Immature natural killer cell (primary cell): ENCODE data around the gene FARS2. TPM values are rescaled to one million over a fixed set of nuclear protein-coding genes. Genes with fewer than 3 reads are reported as not detected.

ENCODE experiments used
- DNase-seq, 3 donors: peaks; one replicate each; pipeline ENCODE4 v3.0.0; 2022; ENCODE audit warnings: mixed read lengths in 1 of 3
- H3K27ac Mint-ChIP-seq, 6 donors: one replicate each; pipeline ENCODE4 v1.8.0; 2020; ENCODE audit warnings: mixed read lengths in 6 of 6, mild to moderate bottlenecking in 5 of 6, inconsistent platforms in 4 of 6, moderate library complexity in 3 of 6
- H3K27me3 Mint-ChIP-seq, 3 donors: one replicate each; pipeline ENCODE4 v1.8.0; 2020 to 2021; ENCODE audit warnings: low read depth in 3 of 3, mild to moderate bottlenecking in 3 of 3, mixed read lengths in 3 of 3, moderate library complexity in 3 of 3, inconsistent platforms in 1 of 3
- H3K36me3 Mint-ChIP-seq, 3 donors: one replicate each; pipeline ENCODE4 v1.8.0; 2020; ENCODE audit warnings: mixed read lengths in 3 of 3, inconsistent platforms in 2 of 3, mild to moderate bottlenecking in 2 of 3
- H3K4me1 Mint-ChIP-seq, 2 donors: one replicate each; pipeline ENCODE4 v1.8.0; 2020; ENCODE audit warnings: inconsistent platforms in 2 of 2, mild to moderate bottlenecking in 2 of 2, mixed read lengths in 2 of 2, moderate library complexity in 1 of 2
- H3K4me3 Mint-ChIP-seq, 5 donors: one replicate each; pipeline ENCODE4 v1.8.0; 2020; ENCODE audit warnings: mild to moderate bottlenecking in 5 of 5, mixed read lengths in 5 of 5, inconsistent platforms in 3 of 5, moderate library complexity in 3 of 5
- H3K9me3 Mint-ChIP-seq, 6 donors: one replicate each; pipeline ENCODE4 v1.8.0; 2020; ENCODE audit warnings: mild to moderate bottlenecking in 6 of 6, mixed read lengths in 6 of 6, inconsistent platforms in 4 of 6, moderate library complexity in 3 of 6
- polyA plus RNA-seq, 3 donors: library from polyadenylated mRNA; unstranded; fragments of 300-500 nt; fragmentation: Illumina TruSeq; gene quantifications; one replicate each; pipeline ENCODE4 v1.2.3, GENCODE V29; 2021

The FARS2 gene
- 10 to 100 TPM; 30.5 to 41.0 (median 40.2) TPM for polyA plus RNA-seq

- Mint-ChIP-seq H3K36me3 (peaks cover 0 to under 1% (median 0%) of the 10 kb centered on the region in 3 donors), H3K27me3 (peaks cover 0 to 15% (median 11%) of the 10 kb centered on the region in 3 donors), H3K9me3 (no peaks in the 10 kb centered on the region), H3K4me3 (peak within 1 kb of the TSS; percentile 95 to 99 (median 97)), H3K27ac (peak within 1 kb of the TSS; percentile 99 to 100 (median 100)), H3K4me1 (peaks cover 27 to 32% of the 10 kb centered on the region in 2 donors)
- peak; percentile 96 for DNase-seq
These were observed at the start of gene FARS2, which contains the start of gene LYRM4 for GRCh38 chr6:5260661-5261544. Gene FARS2 (plus strand): TSS chr6:5261513. Gene LYRM4 (minus strand): TSS chr6:5260950. CDS start chr6:5260733, 217 bp downstream.

GRCh38 chr6:5213836-5214235 is 47.5 kb upstream of the FARS2 start:
- H3K27me3 Mint-ChIP-seq: peaks cover 0 to 2% (median 0%) of the 10 kb centered on the region in 3 donors
- H3K4me1 Mint-ChIP-seq: no peaks in the 10 kb centered on the region
- H3K27ac Mint-ChIP-seq: no peak overlapping the region

GRCh38 chr6:5214570-5215052 is 46.7 kb upstream of the FARS2 start:
- no peak for DNase-seq
- peaks cover 0 to 10% (median 0%) of the 10 kb centered on the region in 3 donors for H3K36me3 Mint-ChIP-seq
- no peaks in the 10 kb centered on the region for H3K4me1 Mint-ChIP-seq
- H3K4me3 Mint-ChIP-seq: no peak overlapping the region
- no peak overlapping the region for H3K27ac Mint-ChIP-seq
- H3K9me3 Mint-ChIP-seq: no peaks in the 10 kb centered on the region
- H3K27me3 Mint-ChIP-seq: peaks cover 0 to 2% (median 0%) of the 10 kb centered on the region in 3 donors

More at GRCh38 chr6:5213836-5214235, 47.5 kb upstream of the FARS2 start:
- no peak overlapping the region for H3K4me3 Mint-ChIP-seq
- DNase-seq: no peak
- no peaks in the 10 kb centered on the region for H3K9me3 Mint-ChIP-seq
- peaks cover 0 to 10% (median 0%) of the 10 kb centered on the region in 3 donors for H3K36me3 Mint-ChIP-seq

GRCh38 chr6:5215159-5215558 is 46.2 kb upstream of the FARS2 start:
- peaks cover 0 to 13% (median 0%) of the 10 kb centered on the region in 3 donors for H3K36me3 Mint-ChIP-seq
- H3K4me1 Mint-ChIP-seq: no peaks in the 10 kb centered on the region
- peaks cover 0 to 2% (median 0%) of the 10 kb centered on the region in 3 donors for H3K27me3 Mint-ChIP-seq
- no peak overlapping the region for H3K27ac Mint-ChIP-seq
- H3K4me3 Mint-ChIP-seq: no peak overlapping the region
- no peaks in the 10 kb centered on the region for H3K9me3 Mint-ChIP-seq
- DNase-seq: no peak

- H3K36me3 Mint-ChIP-seq: peaks cover 0 to 13% (median 0%) of the 10 kb centered on the region in 3 donors
- H3K27me3 Mint-ChIP-seq: peaks cover 0 to 2% (median 0%) of the 10 kb centered on the region in 3 donors
- DNase-seq: no peak
- no peak overlapping the region for H3K4me3 Mint-ChIP-seq
- no peak overlapping the region for H3K27ac Mint-ChIP-seq
- no peaks in the 10 kb centered on the region for H3K4me1 Mint-ChIP-seq
- no peaks in the 10 kb centered on the region for H3K9me3 Mint-ChIP-seq
These were observed 45.5 kb upstream of the FARS2 start for GRCh38 chr6:5215799-5216198.

GRCh38 chr6:5217356-5217755 is 44.0 kb upstream of the FARS2 start:
- Mint-ChIP-seq H3K27ac (peak overlapping the region in 1 of 6 donors; percentile 13), H3K4me1 (no peaks in the 10 kb centered on the region), H3K36me3 (peaks cover 0 to 14% (median 7%) of the 10 kb centered on the region in 3 donors), H3K4me3 (no peak overlapping the region), H3K9me3 (no peaks in the 10 kb centered on the region), H3K27me3 (peaks cover 0 to 2% (median 0%) of the 10 kb centered on the region in 3 donors)
- DNase-seq: no peak

- Mint-ChIP-seq H3K4me1 (no peaks in the 10 kb centered on the region), H3K27ac (no peak overlapping the region), H3K36me3 (peaks cover 3 to 13% (median 7%) of the 10 kb centered on the region in 3 donors), H3K27me3 (peaks cover 0 to 1% (median 0%) of the 10 kb centered on the region in 3 donors), H3K4me3 (no peak overlapping the region), H3K9me3 (no peaks in the 10 kb centered on the region)
- DNase-seq: no peak
These were observed 42.2 kb upstream of the FARS2 start for GRCh38 chr6:5219011-5219691.

GRCh38 chr6:5220443-5220842 is 40.9 kb upstream of the FARS2 start:
- Mint-ChIP-seq H3K9me3 (no peaks in the 10 kb centered on the region), H3K36me3 (peaks cover 3 to 13% (median 7%) of the 10 kb centered on the region in 3 donors), H3K27me3 (peaks cover 0 to 2% (median 0%) of the 10 kb centered on the region in 3 donors), H3K4me1 (no peaks in the 10 kb centered on the region), H3K4me3 (no peak overlapping the region), H3K27ac (no peak overlapping the region)
- DNase-seq: no peak

- DNase-seq: no peak
- Mint-ChIP-seq H3K36me3 (peaks cover 3 to 13% (median 12%) of the 10 kb centered on the region in 3 donors), H3K27ac (no peak overlapping the region), H3K4me1 (no peaks in the 10 kb centered on the region), H3K27me3 (peaks cover 0 to 2% (median 0%) of the 10 kb centered on the region in 3 donors), H3K9me3 (no peaks in the 10 kb centered on the region), H3K4me3 (no peak overlapping the region)
These were observed 38.0 kb upstream of the FARS2 start for GRCh38 chr6:5223309-5223708.

- no peak overlapping the region for H3K4me3 Mint-ChIP-seq
- H3K27me3 Mint-ChIP-seq: peaks cover 0 to 4% (median 2%) of the 10 kb centered on the region in 3 donors
- no peaks in the 10 kb centered on the region for H3K4me1 Mint-ChIP-seq
- H3K9me3 Mint-ChIP-seq: no peaks in the 10 kb centered on the region
- peaks cover 0 to 4% (median under 1%) of the 10 kb centered on the region in 3 donors for H3K36me3 Mint-ChIP-seq
- no peak for DNase-seq
- H3K27ac Mint-ChIP-seq: no peak overlapping the region
These were observed 32.0 kb upstream of the FARS2 start for GRCh38 chr6:5229356-5229755.

- H3K4me3 Mint-ChIP-seq: no peak overlapping the region
- no peaks in the 10 kb centered on the region for H3K4me1 Mint-ChIP-seq
- H3K27ac Mint-ChIP-seq: no peak overlapping the region
- DNase-seq: no peak
- H3K36me3 Mint-ChIP-seq: peaks cover 0 to 4% (median 3%) of the 10 kb centered on the region in 3 donors
- H3K9me3 Mint-ChIP-seq: no peaks in the 10 kb centered on the region
- H3K27me3 Mint-ChIP-seq: peaks cover 0 to 4% (median 0%) of the 10 kb centered on the region in 3 donors
These were observed 31.2 kb upstream of the FARS2 start for GRCh38 chr6:5230081-5230480.

GRCh38 chr6:5231289-5231688 is 30.0 kb upstream of the FARS2 start:
- H3K27ac Mint-ChIP-seq: no peak overlapping the region
- no peak overlapping the region for H3K4me3 Mint-ChIP-seq
- peaks cover 0 to 4% (median 0%) of the 10 kb centered on the region in 3 donors for H3K27me3 Mint-ChIP-seq
- no peaks in the 10 kb centered on the region for H3K4me1 Mint-ChIP-seq
- H3K36me3 Mint-ChIP-seq: peaks cover 0 to 4% (median 3%) of the 10 kb centered on the region in 3 donors
- DNase-seq: no peak
- H3K9me3 Mint-ChIP-seq: no peaks in the 10 kb centered on the region

- no peaks in the 10 kb centered on the region for H3K4me1 Mint-ChIP-seq
- no peak overlapping the region for H3K4me3 Mint-ChIP-seq
- no peak for DNase-seq
- H3K27me3 Mint-ChIP-seq: peaks cover 0 to 5% (median 0%) of the 10 kb centered on the region in 3 donors
- H3K27ac Mint-ChIP-seq: no peak overlapping the region
- H3K36me3 Mint-ChIP-seq: peaks cover 0 to 10% (median 0%) of the 10 kb centered on the region in 3 donors
- no peaks in the 10 kb centered on the region for H3K9me3 Mint-ChIP-seq
These were observed 26.4 kb upstream of the FARS2 start for GRCh38 chr6:5234874-5235273.
